Measurements from ENCODE around the gene FUT8. TPM values are rescaled to one million over a fixed set of nuclear protein-coding genes. Genes with fewer than 3 reads are reported as not detected.

The FUT8 gene
- total RNA-seq, 1 experiment from 2014 or later: 42.3 TPM

DNA sequence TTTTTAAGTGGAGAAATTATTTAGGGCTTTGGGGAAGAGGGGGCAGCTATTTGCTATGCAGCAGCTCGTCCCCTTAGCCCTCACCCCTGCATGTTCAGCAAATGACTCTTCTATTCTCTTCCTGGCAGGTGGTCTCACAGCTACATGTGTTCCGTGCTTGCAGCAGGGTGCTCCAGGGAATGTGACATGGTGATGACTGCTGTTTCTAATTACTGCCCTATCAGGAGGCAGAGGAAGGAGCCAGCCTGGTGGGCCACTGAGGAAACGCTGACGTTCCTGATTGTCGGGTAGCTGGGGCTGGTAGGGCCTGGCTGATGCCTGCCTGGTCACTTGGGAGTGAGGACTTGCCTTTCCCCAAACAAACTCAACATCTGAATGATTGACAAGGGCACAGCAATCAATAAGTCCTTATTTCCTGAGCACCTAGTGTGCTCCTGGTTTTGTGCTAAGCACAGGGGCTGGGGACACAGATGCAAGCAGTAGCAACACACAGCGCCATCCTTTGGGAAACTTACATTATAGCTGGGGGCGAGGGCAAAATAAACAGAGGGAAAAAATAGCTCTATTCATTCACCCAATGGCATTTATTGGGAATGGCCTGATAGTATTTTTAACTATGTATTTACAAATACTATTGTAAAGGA is 377.8 kb downstream of the FUT8 start:
- DNase-seq (ENCODE audit: low read depth, low spot score) (no peak), ATAC-seq (no peak)
- ChIA-PET POLR2A (no interaction called here), RAD21 (ENCODE audit: low non-redundant PET in 1 of 2, low total read pairs in 2 of 2, uncharacterized antibody in 2 of 2, unreplicated experiment in 2 of 2) (interaction anchor here in 1 of 2 experiments (0.7 kb wide), 1 partner anchor 34 kb away, joined by 3 read pairs; no protein-coding TSS in a partner anchor), CTCF (interaction anchor here (1.0 kb wide), 1 partner anchor 375 kb away, joined by 3 read pairs; no protein-coding TSS in a partner anchor)
- Histone ChIP-seq H3K79me2 (ENCODE audit: insufficient read depth, low read length) (no peaks in the 10 kb centered on the region), H3K9ac (ENCODE audit: low read length) (no peak overlapping the region), H3K27me3 (ENCODE audit: insufficient read depth, low read length) (no peaks in the 10 kb centered on the region), H4K20me1 (ENCODE audit: insufficient read depth) (no peaks in the 10 kb centered on the region), H3K4me1 (ENCODE audit: control insufficient read depth in 1 of 2, insufficient read depth in 2 of 2, low read length in 2 of 2) (peaks cover 0 to 12% of the 10 kb centered on the region in 2 experiments; a peak in 2 of 4 replicates), H3K4me3 (replicated peaks in 1 of 2; ENCODE audit: low read depth in 1 of 2, low read length in 2 of 2) (no peak overlapping the region), H3K9me3 (ENCODE audit: control insufficient read depth in 1 of 2, insufficient read depth in 1 of 2, low read depth in 1 of 2, low read length in 2 of 2) (no peaks in the 10 kb centered on the region), H3K36me3 (ENCODE audit: control insufficient read depth in 1 of 2, insufficient read depth in 2 of 2, low read length in 2 of 2) (no peaks in the 10 kb centered on the region), H3K4me2 (ENCODE audit: low read length) (no peak overlapping the region), H2AFZ (ENCODE audit: low read depth, low read length, poor library complexity, severe bottlenecking) (no peak overlapping the region), H3K9me2 (ENCODE audit: insufficient read depth) (no peaks in the 10 kb centered on the region), H3K27ac (ENCODE audit: low read depth, low read length) (no peak overlapping the region)
- BruUV-seq (replicated peaks): no TSS peak
- TF ChIP-seq, protein P1, sequence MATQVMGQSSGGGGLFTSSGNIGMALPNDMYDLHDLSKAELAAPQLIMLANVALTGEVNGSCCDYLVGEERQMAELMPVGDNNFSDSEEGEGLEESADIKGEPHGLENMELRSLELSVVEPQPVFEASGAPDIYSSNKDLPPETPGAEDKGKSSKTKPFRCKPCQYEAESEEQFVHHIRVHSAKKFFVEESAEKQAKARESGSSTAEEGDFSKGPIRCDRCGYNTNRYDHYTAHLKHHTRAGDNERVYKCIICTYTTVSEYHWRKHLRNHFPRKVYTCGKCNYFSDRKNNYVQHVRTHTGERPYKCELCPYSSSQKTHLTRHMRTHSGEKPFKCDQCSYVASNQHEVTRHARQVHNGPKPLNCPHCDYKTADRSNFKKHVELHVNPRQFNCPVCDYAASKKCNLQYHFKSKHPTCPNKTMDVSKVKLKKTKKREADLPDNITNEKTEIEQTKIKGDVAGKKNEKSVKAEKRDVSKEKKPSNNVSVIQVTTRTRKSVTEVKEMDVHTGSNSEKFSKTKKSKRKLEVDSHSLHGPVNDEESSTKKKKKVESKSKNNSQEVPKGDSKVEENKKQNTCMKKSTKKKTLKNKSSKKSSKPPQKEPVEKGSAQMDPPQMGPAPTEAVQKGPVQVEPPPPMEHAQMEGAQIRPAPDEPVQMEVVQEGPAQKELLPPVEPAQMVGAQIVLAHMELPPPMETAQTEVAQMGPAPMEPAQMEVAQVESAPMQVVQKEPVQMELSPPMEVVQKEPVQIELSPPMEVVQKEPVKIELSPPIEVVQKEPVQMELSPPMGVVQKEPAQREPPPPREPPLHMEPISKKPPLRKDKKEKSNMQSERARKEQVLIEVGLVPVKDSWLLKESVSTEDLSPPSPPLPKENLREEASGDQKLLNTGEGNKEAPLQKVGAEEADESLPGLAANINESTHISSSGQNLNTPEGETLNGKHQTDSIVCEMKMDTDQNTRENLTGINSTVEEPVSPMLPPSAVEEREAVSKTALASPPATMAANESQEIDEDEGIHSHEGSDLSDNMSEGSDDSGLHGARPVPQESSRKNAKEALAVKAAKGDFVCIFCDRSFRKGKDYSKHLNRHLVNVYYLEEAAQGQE (IDR thresholded peaks at IDR 0.05; ENCODE audit: low read depth): no peak
- TF ChIP-seq POLR2AphosphoS5 (IDR thresholded peaks at IDR 0.05; ENCODE audit: low read depth, low read length): no peak
- no peak for TF ChIP-seq POLR2A (IDR thresholded peaks at IDR 0.05; ENCODE audit: borderline replicate concordance, extremely low read depth, insufficient read depth, insufficient read length)
- no peak for TF ChIP-seq EGR1 (IDR thresholded peaks at IDR 0.05; ENCODE audit: low read depth)
- TF ChIP-seq, protein P2, sequence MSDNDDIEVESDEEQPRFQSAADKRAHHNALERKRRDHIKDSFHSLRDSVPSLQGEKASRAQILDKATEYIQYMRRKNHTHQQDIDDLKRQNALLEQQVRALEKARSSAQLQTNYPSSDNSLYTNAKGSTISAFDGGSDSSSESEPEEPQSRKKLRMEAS (IDR thresholded peaks at IDR 0.05): no peak
- TF ChIP-seq, protein P3, sequence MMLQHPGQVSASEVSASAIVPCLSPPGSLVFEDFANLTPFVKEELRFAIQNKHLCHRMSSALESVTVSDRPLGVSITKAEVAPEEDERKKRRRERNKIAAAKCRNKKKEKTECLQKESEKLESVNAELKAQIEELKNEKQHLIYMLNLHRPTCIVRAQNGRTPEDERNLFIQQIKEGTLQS (IDR thresholded peaks at IDR 0.05): no peak
- no peak for TF ChIP-seq CEBPB (IDR thresholded peaks at IDR 0.05; ENCODE audit: low read depth)
- no peak for TF ChIP-seq ZFX (IDR thresholded peaks at IDR 0.05)
- no peak for TF ChIP-seq RAD21 (IDR thresholded peaks at IDR 0.05; ENCODE audit: low read depth)
- TF ChIP-seq EZH2 (IDR thresholded peaks at IDR 0.05): no peak
- TF ChIP-seq EZH2phosphoT487 (IDR thresholded peaks at IDR 0.05; ENCODE audit: borderline replicate concordance): no peak
- no peak for TF ChIP-seq SRF (IDR thresholded peaks at IDR 0.05; ENCODE audit: low read depth)
- no peak for TF ChIP-seq JUND (IDR thresholded peaks at IDR 0.05)
- no peak for TF ChIP-seq ELF1 (IDR thresholded peaks at IDR 0.05; ENCODE audit: borderline replicate concordance, low read depth)
- TF ChIP-seq ZNF274 (IDR thresholded peaks at IDR 0.05; ENCODE audit: low read depth, low read length): no peak
- TF ChIP-seq TCF7L2 (IDR thresholded peaks at IDR 0.05; ENCODE audit: borderline replicate concordance, extremely low read depth, insufficient read depth, insufficient read length): no peak
- TF ChIP-seq SIN3A (IDR thresholded peaks at IDR 0.05; ENCODE audit: low read depth): no peak
- TF ChIP-seq, protein P4, sequence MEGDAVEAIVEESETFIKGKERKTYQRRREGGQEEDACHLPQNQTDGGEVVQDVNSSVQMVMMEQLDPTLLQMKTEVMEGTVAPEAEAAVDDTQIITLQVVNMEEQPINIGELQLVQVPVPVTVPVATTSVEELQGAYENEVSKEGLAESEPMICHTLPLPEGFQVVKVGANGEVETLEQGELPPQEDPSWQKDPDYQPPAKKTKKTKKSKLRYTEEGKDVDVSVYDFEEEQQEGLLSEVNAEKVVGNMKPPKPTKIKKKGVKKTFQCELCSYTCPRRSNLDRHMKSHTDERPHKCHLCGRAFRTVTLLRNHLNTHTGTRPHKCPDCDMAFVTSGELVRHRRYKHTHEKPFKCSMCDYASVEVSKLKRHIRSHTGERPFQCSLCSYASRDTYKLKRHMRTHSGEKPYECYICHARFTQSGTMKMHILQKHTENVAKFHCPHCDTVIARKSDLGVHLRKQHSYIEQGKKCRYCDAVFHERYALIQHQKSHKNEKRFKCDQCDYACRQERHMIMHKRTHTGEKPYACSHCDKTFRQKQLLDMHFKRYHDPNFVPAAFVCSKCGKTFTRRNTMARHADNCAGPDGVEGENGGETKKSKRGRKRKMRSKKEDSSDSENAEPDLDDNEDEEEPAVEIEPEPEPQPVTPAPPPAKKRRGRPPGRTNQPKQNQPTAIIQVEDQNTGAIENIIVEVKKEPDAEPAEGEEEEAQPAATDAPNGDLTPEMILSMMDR (IDR thresholded peaks at IDR 0.05 in 2 of 3, conservative IDR thresholded peaks at IDR 0.05 in 1 of 3; ENCODE audit: borderline replicate concordance in 1 of 3, insufficient read depth in 1 of 3, low read depth in 2 of 3, low read length in 2 of 3): no peak
- intact Hi-C loops (cut with micrococcal nuclease): no loop called here

Measured in HCT116 (cell line).